ENCODE results near the gene SFI1.
"Not testable (repeated sequence)": the region's sequence is repeated elsewhere in the genome, so short reads cannot be mapped to it uniquely, and the experiment has no call there.

The SFI1 gene

GRCh38 chr22:31544481-31545480, 48.4 kb downstream of the SFI1 start:
- DNase-seq: no peak

DNA sequence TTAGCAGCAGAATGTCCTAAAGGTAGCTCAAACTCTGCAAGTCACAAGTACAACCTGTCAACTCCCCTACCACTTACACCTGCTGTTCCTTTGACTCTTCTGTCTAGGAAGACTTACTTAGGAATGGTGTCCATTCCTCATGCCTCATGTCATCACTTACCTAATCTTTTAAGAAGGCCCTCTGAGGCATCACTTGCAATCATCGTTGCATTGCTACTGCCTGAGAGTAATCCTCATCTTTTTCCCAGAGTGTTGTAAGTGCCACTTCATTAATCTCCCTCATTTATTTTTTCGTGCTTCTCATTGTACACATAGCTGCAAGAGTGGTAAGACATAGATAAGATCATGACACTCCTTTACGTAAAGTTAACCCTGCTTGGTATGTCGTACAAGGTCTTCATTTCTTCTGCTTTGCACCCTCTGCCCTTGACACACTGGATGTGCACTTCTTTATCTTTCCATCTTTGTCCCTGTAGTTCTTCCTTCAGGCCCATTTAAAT, 54.6 kb downstream of the SFI1 start:
- DNase-seq: no peak

- DNase-seq: no peak
Observed at GRCh38 chr22:31556627-31557203, 60.4 kb downstream of the SFI1 start.

GRCh38 chr22:31558546-31558945, 62.2 kb downstream of the SFI1 start:
- DNase-seq: not testable (repeated sequence)

GRCh38 chr22:31561238-31561887, 65.0 kb downstream of the SFI1 start:
- peak; percentile 34 for DNase-seq

- DNase-seq: no peak
Observed at GRCh38 chr22:31561970-31562369, 65.6 kb downstream of the SFI1 start.

DNA sequence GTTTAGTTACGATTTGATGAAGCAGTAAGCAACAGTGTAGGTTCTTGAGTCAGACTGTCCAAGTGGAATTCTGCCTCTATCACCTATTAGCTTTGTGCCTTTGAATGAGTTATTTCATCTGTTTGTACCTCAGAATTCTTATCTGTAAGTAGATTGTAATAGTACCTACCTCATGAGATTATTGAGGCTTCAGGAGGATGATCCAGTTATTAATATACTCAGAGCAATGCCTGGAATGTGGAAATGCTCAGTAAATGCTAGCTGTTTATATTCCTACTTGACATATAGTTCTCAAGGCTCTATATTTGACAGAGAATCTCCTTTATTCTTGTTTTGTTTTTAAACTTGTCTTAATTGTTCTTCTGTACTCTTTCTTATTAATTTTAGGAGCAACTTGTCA, 70.1 kb downstream of the SFI1 start:
- no peak for DNase-seq

DNA sequence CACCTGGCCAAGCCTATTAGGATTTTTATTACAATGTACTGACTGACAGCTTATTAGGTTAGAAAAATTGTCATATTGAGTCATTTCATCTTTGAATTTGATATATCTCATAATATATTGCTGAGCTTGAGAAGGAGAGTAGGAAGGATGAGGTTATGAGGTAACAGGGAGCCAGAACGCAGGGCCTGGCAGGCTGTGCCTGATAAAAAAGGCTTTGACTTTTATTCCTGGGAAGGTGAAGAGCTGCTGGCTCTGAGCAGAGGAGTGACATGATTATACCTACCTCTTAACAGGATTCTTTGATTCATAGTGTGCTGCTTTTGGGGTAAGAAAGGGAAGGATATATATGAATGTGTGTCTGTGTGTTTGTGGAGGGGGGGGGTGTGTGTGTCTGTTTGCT, 70.9 kb downstream of the SFI1 start:
- no peak for DNase-seq

GRCh38 chr22:31567702-31568101, 71.4 kb downstream of the SFI1 start:
- no peak for DNase-seq

DNA sequence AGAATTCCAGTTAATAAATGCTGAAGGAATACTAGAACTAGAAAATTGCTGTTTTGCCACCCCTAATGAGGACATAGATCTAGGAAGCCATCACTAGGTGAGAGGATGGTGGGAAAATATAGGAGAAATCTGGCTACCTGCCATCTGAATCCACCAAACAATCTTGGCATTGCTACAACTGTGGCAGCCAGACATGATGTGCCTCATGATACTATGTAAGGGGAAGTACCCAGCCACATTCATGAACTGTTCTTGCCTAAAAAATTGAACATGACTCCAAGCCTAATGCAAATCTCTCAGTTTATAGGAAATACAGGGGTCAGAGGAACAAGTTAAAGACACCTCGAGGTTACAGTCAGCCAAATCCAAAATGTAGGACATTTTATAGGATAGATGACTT, 72.8 kb downstream of the SFI1 start:
- DNase-seq: no peak

DNA sequence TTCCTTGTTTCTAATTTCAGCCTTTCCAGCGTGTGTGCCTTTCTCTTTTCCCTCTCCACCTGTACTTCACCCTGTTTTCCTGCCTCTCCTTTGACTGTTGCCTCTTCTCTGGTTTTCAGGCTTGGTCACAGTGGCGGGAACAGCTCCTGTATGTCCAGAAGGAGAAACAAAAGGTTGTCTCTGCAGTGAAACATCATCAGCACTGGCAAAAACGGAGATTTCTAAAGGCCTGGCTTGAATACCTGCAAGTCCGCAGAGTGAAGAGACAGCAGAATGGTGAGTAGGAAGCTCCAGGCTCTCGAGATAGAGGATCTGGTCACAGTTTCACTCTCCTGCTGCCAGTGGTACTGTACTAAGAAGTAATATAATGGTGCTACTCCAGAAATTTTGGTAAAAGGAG, 76.6 kb downstream of the SFI1 start:
- DNase-seq: no peak

DNA sequence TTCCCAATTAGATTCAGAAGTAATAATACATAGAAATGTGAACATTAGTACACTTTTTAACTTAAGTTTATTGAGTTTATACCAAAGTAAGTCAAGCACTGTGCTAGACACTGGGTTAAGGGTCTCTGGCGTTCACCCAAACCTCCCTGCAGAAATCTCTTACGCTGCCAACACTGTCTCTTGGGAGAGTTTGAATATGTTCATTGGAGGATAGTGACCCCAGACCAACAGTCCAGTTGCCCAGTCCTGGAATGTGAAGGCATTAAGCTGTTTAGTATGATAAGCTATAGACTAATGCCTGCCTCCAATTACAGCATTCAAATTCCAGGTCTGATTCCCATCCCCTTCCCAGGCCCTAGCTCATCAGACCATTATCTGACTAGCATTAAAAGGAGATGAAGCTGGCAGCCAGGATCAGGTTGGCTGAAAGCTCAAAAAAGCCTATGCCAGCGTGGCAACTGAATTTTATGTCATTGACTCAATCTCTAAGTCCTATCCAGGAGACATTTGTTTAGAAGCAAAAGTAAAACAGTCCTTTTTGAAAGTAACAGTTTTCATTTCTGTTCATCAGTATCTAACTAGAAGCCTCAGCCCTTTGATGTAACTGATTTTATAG, 77.8 kb downstream of the SFI1 start:
- DNase-seq: no peak

- no peak for DNase-seq
Observed at GRCh38 chr22:31575190-31575589, 78.9 kb downstream of the SFI1 start.

DNA sequence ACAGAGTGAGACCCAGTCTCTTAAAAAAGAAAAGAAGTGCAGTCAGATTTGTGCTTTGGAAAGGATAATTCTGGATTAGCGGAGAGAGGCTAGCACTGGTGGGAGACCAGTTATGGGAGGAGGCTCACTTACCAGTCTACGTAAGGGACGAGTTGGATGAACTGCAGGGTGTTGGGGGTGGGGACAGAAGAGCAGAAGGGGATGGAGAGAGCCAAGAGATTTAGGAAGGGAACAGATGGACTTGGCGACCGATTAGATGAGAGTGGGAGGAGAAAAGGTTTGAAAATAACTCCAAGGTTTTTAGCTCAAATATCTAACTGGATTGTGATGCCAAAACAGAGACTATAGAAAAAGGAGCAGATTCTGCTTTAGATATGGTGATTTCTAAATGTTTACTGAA, 81.4 kb downstream of the SFI1 start:
- DNase-seq: no peak

DNA sequence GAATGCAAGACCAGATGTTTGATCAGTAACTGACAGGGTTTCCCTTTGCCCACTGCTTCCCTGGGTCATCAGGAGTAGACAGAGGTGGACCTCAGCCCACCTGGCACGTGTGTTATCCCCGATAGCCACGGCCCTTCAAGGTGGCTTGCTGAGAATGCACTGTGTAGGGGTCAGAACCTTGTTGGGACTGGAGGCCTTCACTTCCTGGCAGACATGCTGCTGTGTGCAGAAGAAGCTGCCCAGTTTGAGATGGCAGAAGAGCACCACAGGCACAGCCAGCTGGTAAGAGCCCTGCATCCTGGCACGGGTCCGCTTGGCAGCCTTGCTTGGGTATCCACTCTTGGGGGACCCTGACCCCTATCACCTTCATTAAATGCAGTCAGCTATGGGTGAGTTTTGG, 81.8 kb downstream of the SFI1 start:
- DNase-seq: no peak

GRCh38 chr22:31579835-31580242, 83.5 kb downstream of the SFI1 start:
- no peak for DNase-seq

DNA sequence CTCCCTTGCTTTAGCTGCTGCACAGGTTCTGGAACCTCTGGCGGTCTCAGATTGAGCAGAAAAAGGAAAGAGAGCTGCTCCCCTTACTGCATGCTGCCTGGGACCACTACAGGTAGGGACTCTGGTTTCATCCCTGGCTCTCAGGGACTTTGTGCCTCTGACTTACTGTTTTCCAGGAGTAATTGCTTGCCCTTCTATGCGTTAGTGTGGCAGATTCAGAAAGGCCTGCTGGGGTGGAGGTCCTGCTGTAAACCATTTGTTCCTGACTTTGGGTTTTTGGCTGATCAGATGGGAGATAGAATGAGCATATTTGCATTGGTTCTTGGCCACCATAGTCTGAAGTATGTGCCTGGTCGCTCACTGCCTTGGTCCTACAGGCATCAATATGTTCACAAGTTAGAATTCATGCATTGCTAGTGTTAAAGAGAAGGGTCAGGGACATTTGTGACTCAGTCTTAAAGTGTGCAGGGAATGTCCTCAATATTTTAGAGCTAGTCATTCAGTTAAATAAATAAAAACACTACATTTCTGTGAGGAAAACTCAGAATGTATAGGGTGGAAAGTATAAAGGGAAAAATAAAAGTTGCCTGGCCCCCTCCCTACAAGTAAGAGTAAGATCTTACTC, 87.6 kb downstream of the SFI1 start:
- DNase-seq: no peak

DNA sequence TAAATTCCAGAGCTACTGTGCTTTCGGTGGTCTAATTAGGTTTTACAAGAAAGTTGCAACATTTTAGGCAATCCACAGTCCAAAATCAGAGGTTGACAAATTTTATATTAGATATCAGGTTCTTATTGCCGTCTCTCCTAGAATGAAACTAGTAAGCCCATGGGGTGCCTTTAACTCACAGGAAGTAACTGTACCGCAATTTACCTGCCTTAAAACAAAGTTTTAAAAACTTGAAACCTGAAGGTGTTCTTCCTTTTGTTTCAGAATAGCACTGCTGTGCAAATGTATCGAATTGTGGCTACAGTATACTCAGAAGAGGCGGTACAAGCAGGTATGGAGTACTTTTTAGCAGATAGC, 88.4 kb downstream of the SFI1 start:
- no peak for DNase-seq

DNA sequence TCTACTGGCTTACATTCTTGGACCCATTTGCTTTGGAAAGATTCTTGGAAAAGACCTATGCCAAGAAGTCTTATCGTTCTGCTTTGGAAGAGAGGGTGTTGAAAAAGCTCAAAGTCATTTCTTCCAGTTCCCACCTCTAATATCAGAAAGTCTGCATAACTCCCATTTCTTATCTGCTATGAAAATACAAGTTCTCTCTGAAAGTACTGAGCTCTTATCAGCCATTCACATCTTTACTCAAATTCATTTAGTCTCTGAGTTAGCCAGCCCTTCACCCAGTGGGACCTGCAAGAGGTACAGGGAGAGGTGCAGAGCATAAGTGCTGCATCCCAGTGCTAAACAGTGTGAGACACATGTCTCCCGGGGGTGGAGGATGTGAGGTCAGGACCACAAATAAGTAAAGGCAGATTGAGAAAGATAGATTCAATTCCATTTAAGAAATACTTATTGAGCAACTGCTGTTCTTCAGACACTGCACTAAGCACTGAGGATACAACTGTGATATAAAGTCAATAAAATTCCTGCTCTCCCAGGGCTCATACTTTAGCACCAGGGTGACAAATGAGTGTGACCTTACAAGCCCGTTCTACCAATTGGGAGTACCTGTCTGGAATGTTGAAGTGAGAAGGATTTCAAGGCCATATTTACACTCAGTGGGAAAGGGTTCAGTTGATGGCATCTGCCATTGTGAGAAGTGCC, 89.0 kb downstream of the SFI1 start:
- DNase-seq: no peak

DNA sequence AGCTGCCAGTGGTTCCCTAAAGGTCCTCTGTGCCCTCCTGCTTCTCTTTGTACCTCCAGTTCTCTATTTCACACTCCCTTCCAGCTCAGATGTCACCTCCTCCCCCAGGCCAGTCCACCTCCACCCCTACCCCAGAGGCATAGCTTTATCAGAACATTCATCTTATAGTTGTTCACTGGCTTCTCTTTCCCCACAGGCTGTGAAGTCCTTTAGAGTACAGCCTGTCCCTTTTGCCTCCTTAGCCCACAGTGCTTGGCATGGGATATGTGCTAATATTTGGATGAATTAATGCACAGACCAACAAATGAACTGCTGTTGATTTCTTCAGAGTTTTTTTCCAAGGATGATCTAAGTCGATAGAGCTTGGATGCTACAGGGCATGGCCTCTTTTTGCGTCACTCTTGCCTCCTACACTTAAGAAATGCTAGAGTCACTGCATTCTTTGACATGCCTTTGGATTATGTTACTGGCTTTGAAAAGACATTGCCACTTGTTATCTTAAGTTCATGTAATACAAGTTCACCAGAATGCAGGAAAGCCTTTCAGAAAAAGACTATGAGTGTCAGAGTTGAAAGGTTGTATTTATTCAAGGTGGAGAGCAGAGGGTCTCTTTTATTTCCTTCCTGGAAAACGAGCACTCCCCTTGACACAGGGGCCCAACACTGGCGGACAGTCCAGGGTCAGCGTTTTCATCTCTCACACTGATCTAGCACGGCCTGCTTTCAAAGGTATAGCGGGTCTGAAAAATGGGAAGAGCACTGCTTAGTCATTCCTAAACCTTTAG, 90.0 kb downstream of the SFI1 start:
- DNase-seq: no peak

DNA sequence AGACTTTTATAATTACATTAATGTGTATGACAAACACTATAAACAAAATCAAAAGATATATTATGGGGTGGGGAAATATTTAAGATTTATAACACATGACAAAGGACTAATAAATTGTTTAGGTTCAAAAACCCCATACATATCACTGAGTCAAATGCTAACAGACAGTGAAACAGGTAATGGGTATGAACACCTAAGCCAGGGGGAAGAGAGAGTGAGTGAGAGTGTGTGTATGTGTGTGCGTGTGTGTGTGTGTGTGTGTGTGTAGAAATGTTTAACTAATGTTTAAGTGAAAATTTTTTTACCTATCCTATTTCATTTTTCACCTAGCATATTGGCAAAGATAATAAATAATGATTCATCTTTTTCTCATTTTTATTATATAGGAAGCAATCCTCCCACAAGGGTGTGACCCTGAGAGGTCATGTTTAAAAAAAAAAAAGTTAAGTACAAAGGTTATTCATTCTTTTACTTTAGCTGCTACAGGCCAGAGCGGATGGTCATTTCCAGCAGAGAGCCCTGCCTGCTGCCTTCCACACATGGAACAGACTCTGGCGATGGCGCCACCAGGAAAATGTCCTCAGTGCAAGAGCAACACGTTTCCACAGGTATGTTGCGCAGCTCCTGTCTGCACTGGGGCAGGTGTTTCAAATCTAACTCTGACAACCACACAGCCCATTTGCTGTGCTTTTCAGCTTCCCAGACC, 92.8 kb downstream of the SFI1 start:
- DNase-seq: no peak
